Cardiac fibroblast (primary cell): Measurements from ENCODE around the gene TPSG1.

Experiments
- DNase-seq, 2 donors: peaks; one replicate each; pipeline versions ENCODE4 v3.0.0 to v3.0.0-alpha.2; 2010; ENCODE audit warnings: low read depth in 2 of 2
- H3K4me3 ChIP-seq, 2 donors: replicated peaks in 1 of 2; 1 replicate in 1 of 2; 2 replicates in 1 of 2; pipeline ENCODE4 v1.5.1; 2011; ENCODE audit warnings: low read depth in 2 of 2, low read length in 2 of 2, mild to moderate bottlenecking in 2 of 2, moderate library complexity in 1 of 2
- TF ChIP-seq, protein P1 (sequence below): IDR thresholded peaks from one replicate; pipeline ENCODE4 v1.5.1; 2011; ENCODE audit warnings: low read depth, mild to moderate bottlenecking, low read length, inconsistent platforms

The TPSG1 gene

DNA sequence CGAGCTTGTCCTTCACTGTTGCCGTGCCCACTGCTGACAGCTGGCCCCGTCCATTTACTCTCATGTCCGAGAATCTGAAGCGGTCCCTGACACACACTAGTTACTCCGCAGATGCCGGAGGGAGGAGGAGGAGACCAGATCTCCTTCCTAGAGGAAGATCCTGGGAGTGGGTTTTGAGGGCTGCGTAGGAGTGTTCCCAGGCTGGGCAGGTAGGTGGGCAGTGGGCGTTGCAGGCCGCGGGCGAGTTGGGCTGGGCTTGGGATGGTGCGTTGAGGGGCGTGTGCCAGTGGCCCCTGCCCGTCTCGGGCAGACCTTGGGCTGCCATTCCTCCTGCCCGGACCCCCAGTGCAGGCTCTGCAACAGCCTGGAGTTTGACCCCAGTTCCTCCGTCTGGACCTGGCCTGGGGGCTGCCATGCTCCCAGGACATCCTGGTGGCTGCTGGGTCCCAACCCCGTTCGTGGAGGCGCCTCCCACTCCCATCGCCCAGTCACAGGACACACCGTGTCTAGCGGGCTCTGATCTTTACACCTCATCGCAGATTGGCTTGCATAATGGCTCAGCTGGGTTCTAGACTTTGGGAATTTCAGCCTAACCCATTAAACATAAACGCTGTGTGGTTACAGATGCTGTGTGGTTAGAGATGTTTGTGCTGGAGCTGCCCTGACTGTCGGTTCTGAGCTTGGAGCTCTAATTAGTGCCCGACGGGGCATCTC, 49.3 kb downstream of the TPSG1 start:
- no peak overlapping the region for H3K4me3 ChIP-seq
- TF ChIP-seq, protein P1, sequence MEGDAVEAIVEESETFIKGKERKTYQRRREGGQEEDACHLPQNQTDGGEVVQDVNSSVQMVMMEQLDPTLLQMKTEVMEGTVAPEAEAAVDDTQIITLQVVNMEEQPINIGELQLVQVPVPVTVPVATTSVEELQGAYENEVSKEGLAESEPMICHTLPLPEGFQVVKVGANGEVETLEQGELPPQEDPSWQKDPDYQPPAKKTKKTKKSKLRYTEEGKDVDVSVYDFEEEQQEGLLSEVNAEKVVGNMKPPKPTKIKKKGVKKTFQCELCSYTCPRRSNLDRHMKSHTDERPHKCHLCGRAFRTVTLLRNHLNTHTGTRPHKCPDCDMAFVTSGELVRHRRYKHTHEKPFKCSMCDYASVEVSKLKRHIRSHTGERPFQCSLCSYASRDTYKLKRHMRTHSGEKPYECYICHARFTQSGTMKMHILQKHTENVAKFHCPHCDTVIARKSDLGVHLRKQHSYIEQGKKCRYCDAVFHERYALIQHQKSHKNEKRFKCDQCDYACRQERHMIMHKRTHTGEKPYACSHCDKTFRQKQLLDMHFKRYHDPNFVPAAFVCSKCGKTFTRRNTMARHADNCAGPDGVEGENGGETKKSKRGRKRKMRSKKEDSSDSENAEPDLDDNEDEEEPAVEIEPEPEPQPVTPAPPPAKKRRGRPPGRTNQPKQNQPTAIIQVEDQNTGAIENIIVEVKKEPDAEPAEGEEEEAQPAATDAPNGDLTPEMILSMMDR = no peak
- DNase-seq = no peak

DNA sequence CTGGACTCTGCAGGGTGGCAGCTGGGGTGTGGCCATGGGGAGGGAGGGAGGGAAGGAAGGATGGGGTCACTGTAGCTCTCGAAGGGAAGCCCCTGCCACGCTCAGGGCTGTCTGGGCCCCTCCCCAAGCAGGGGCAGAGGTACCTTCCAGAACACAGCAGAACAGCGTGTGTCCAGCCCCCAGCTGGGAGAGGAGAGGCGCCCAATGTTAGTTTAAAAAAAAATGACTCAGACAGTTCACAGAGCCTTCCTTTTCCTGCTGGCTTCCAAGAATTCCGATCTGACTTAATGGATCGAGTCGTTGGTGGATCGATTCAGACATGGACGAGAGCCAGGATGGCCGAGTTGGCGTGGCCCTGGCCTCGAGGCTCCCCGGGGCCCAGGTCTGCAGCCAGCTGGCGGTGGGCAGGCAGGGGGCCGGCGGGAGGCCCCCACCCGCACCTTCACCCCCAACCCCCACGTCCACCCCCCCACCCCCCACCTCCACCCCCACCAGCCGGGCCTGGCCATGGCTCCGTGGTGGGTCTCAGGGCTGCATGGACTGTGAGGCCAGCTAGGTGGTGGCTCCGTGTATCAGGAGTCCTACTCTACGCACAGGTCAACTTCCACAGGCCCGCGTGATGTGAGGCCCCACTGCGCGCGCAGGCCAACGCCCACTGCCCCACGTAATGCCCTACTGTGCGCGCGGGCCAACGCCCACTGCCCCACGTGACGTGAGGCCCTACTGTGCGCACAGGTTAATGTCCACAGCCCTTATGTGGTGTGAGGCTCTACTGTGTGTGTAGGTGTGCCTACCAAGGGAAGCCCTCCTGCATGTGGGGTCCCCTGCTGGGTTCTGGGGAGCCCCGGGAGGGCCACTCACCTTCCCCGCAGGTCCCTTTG, 50.4 kb downstream of the TPSG1 start:
- no peak for DNase-seq
- TF ChIP-seq, protein P1 = no peak
- no peak overlapping the region for H3K4me3 ChIP-seq

DNA sequence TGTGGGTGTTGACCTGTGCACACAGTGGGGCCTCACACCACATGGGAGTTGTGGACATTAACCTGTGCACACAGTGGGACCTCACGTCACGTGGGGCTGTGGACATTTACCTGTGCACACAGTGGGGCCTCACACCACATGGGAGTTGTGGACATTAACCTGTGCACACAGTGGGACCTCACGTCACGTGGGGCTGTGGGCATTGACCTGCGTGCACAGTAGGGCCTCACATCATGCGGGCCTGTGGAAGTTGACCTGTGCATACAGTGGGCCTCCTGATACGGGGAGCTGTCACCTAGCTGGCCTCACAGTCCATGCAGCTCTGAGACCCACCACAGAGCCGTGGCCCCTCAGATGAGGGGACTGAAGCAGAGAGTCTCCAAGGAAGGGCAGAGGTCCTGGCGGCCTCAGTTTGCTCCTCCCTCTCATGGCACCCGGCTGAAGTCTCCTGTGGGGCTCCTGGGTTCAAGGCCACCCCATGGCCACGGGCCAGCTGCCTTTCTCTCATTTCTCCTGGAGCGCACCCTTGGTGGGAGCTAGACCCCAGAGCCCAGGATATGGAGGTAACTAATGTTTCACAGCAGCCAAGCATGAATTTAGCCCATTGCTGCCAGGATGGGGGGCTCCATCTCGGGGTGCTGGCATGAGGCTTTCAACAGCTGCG, 51.1 kb downstream of the TPSG1 start:
- DNase-seq = no peak
- H3K4me3 ChIP-seq = no peak overlapping the region
- TF ChIP-seq, protein P1 = no peak

DNA sequence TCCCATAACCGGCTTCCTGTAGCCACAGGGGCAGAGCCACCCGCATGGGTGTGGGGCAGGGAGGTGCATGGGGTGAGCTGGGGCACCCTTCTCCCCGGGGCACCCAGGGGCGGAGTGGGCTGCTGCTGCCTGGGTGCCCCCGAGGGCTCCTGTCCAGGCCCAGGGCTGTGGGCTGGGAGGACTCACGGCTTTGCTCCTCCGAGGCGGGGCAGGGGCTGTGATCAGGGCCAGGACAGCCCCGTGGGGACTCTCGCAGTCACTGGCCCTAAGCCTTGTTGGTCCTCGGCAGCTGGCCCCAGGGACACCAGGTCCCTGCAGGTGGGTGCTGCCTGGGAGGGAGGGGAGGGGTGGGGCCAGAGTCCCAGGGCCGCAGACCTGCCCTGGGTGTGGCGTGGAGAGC, 52.4 kb downstream of the TPSG1 start:
- H3K4me3 ChIP-seq = no peak overlapping the region
- no peak for DNase-seq
- TF ChIP-seq, protein P1 = no peak

DNA sequence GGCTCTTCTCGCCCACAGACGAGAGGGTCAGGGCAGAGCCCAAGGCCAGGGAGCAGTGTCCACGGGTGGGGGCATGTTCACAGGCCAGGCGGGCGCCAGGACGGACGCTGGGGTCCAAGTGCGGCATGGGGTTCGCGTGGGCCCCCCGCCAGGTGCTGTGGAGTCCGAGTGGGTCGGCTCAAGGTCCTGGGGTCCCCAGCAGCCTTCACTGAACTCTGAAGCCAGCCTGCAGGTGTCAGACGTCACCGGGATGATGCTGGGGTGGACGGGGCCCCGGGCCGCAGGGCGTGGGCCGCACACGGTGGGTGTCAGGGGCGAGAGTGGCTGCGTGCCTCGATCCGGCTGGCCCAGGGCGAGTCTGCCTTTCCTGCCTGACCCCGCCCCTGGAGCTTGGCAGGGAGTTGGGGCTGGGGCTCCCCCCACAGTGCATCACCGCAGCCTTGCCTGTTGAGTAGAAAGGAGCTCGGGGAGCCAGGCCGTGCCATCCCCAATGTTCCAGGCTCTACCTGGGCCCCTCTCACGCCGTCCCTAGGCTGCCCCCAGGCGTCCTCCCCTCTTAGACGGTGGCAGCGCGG, 53.1 kb downstream of the TPSG1 start:
- TF ChIP-seq, protein P1 = no peak
- H3K4me3 ChIP-seq = no peak overlapping the region
- no peak for DNase-seq
